ENCODE results near the gene ZNF580. TPM values are rescaled to one million over a fixed set of nuclear protein-coding genes. Genes with fewer than 3 reads are reported as not detected.

The ZNF580 gene
- polyA plus RNA-seq, 3 donors: 9.7 to 46.5 (median 10.7) TPM

GRCh38 chr19:55619286-55619685 is 21.5 kb upstream of the ZNF580 start:
- H3K9me3 Mint-ChIP-seq: peaks cover 0 to 4% (median 0%) of the 10 kb centered on the region in 7 donors
- peak overlapping the region; percentile 27 to 76 for H3K4me3 Mint-ChIP-seq
- peak overlapping the region; percentile 53 to 83 for H3K27ac ChIP-seq (ENCODE audit: low read depth in 1 of 2, low read length in 2 of 2)
- H3K27me3 ChIP-seq (ENCODE audit: control insufficient read depth in 2 of 2, insufficient read depth in 2 of 2, low read length in 2 of 2): no peaks in the 10 kb centered on the region
- peak overlapping the region; percentile 89 to 97 (median 93) for H3K27ac Mint-ChIP-seq
- H3K4me1 Mint-ChIP-seq: peaks cover 55% of the 10 kb centered on the region
- intact Hi-C loops (cut with micrococcal nuclease): no loop called here
- no peaks in the 10 kb centered on the region for H4K20me1 ChIP-seq (ENCODE audit: insufficient read depth, low read length)
- H3K4me3 ChIP-seq (replicated peaks in 1 of 3; ENCODE audit: low read depth in 2 of 3, low read length in 3 of 3): peak overlapping the region in 1 of 3 experiments; percentile 58
- H3K9ac ChIP-seq (ENCODE audit: insufficient read depth, low read length, poor library complexity, severe bottlenecking): no peak overlapping the region
- peak; percentile 10 for TF ChIP-seq CTCF (IDR thresholded peaks at IDR 0.05)
- peaks cover 58 to 68% of the 10 kb centered on the region in 2 donors for H3K4me1 ChIP-seq (ENCODE audit: control insufficient read depth in 1 of 2, insufficient read depth in 2 of 2, low read length in 2 of 2)
- peak overlapping the region; percentile 71 for H3K4me2 ChIP-seq (replicated peaks; ENCODE audit: extremely low read depth, low read length, poor library complexity, severe bottlenecking)
- H3K36me3 ChIP-seq (replicated peaks in 1 of 2; ENCODE audit: control insufficient read depth in 1 of 2, insufficient read depth in 2 of 2, low read length in 2 of 2): peaks cover 14 to 25% of the 10 kb centered on the region in 2 donors
- no peaks in the 10 kb centered on the region for H3K9me3 ChIP-seq (replicated peaks in 1 of 2; ENCODE audit: control insufficient read depth in 1 of 2, insufficient read depth in 1 of 2, low read length in 2 of 2)
- peaks cover 21 to 42% of the 10 kb centered on the region in 2 donors for H3K36me3 Mint-ChIP-seq
- no peak overlapping the region for H2AFZ ChIP-seq (ENCODE audit: insufficient read depth, low read depth, low read length, poor library complexity, severe bottlenecking)
- H3K27me3 Mint-ChIP-seq (ENCODE audit: low read depth in 3 of 3): peaks cover 0 to 4% (median 1%) of the 10 kb centered on the region in 3 donors
- peak; percentile 43 to 59 (median 52) for DNase-seq
- H3K79me2 ChIP-seq (ENCODE audit: insufficient read depth, low read length): peaks cover 34% of the 10 kb centered on the region
- WGBS (ENCODE audit: insufficient coverage): 55% methylated on average over 2 of the region's 3 CpGs

DNA sequence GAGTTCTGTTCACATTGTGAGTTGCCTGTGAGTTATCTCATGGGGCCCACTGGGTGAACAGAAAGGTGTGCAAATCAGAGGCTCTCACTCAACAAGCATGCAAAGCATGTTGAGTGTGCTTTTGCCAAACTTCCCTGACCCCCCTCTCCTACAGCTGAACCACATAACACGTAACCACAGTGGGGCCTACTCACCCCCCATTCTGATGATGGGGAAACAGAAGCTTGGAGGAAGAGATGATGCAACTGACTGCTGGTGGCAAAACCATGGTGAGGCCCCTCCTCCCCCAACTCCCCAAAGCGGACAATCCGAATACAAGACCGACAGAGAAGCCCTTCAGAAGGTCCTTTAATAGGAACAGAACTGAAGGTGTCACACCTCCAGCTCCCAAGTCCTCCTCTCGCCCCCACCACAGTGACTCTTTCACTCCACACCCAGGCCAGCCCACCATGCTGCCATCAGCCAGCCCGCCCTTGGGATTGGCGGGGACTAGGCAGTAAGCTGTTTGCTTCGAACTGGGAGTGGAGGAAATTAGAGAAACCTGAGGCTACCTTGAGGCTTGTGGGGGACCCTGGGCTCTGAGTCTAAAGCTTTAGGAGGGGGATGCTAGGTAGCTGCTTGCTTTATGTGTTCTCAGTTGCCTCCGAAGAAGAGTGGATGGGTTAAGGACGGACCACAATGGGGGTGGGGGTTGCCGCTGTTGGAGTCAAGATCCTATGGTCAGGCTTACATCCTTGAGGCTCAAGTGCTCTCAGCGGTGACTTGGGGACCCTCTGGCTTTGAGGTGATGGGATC is 20.2 kb upstream of the ZNF580 start:
- Histone ChIP-seq H2AFZ (ENCODE audit: insufficient read depth, low read depth, low read length, poor library complexity, severe bottlenecking) (peak overlapping the region; percentile 33), H4K20me1 (ENCODE audit: insufficient read depth, low read length) (no peaks in the 10 kb centered on the region), H3K9ac (ENCODE audit: insufficient read depth, low read length, poor library complexity, severe bottlenecking) (no peak overlapping the region), H3K79me2 (ENCODE audit: insufficient read depth, low read length) (peaks cover 27% of the 10 kb centered on the region), H3K27ac (ENCODE audit: low read depth in 1 of 2, low read length in 2 of 2) (peak overlapping the region; percentile 83 to 84), H3K4me2 (replicated peaks; ENCODE audit: extremely low read depth, low read length, poor library complexity, severe bottlenecking) (peak overlapping the region; percentile 71), H3K4me3 (replicated peaks in 1 of 3; ENCODE audit: low read depth in 2 of 3, low read length in 3 of 3) (peak overlapping the region in 1 of 3 experiments; percentile 58), H3K36me3 (replicated peaks in 1 of 2; ENCODE audit: control insufficient read depth in 1 of 2, insufficient read depth in 2 of 2, low read length in 2 of 2) (peaks cover 12 to 19% of the 10 kb centered on the region in 2 donors), H3K9me3 (replicated peaks in 1 of 2; ENCODE audit: control insufficient read depth in 1 of 2, insufficient read depth in 1 of 2, low read length in 2 of 2) (no peaks in the 10 kb centered on the region), H3K4me1 (ENCODE audit: control insufficient read depth in 1 of 2, insufficient read depth in 2 of 2, low read length in 2 of 2) (peaks cover 64 to 76% of the 10 kb centered on the region in 2 donors), H3K27me3 (ENCODE audit: control insufficient read depth in 2 of 2, insufficient read depth in 2 of 2, low read length in 2 of 2) (no peaks in the 10 kb centered on the region)
- Mint-ChIP-seq H3K27me3 (ENCODE audit: low read depth in 3 of 3) (peaks cover 0 to 8% (median 1%) of the 10 kb centered on the region in 3 donors), H3K27ac (peak overlapping the region; percentile 89 to 97 (median 93)), H3K4me3 (peak overlapping the region; percentile 62 to 76), H3K9me3 (peaks cover 0 to 4% (median 0%) of the 10 kb centered on the region in 7 donors), H3K4me1 (peaks cover 62% of the 10 kb centered on the region), H3K36me3 (peaks cover 19 to 34% of the 10 kb centered on the region in 2 donors)
- intact Hi-C loops (cut with micrococcal nuclease): loop anchor here (2.0 to 5.0 kb wide), 2 partner anchors 14 to 33 kb away; no protein-coding TSS in a partner anchor
- DNase-seq: peak; percentile 87 to 94 (median 88)
- TF ChIP-seq CTCF (IDR thresholded peaks at IDR 0.05): no peak
- WGBS (ENCODE audit: insufficient coverage): 55% methylated on average over 9 of the region's 12 CpGs

Data from CD14-positive monocyte (primary cell).